Stimulated activated CD8-positive, alpha-beta memory T cell treated with anti-CD3 and anti-CD28 coated beads, Interleukin-15, amount 100 ng/mL, for 48 hours (primary cell): ENCODE measurements around the gene PLA2G6.
"Not testable (repeated sequence)": the region's sequence is repeated elsewhere in the genome, so short reads cannot be mapped to it uniquely, and the experiment has no call there.

ENCODE experiments used
- DNase-seq, 2 donors: peaks; one replicate each; pipeline ENCODE4 v3.0.0-alpha.2; 2020; ENCODE audit warnings: low read depth in 2 of 2

Gene PLA2G6

DNA sequence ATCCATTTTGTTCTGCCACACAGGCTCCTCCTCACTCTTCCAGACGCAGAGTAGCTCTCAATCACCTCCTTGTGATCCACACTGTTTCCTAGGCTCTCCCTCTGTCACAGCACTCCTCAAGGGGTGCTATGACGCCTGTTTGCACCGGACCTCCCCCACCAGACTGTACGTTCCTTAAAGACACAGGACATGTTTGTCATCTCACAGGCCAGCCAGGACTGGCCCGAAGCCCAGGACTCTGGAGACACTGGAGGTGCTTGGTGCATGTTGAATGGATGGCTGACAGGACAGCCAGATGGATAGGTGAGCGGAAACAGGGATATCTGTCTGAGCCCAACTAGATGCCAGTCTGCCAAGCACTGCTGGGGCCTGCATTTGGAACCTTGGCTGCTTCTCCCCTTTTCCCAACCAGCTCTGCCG is 13.6 kb downstream of the PLA2G6 start:
- no peak for DNase-seq

DNA sequence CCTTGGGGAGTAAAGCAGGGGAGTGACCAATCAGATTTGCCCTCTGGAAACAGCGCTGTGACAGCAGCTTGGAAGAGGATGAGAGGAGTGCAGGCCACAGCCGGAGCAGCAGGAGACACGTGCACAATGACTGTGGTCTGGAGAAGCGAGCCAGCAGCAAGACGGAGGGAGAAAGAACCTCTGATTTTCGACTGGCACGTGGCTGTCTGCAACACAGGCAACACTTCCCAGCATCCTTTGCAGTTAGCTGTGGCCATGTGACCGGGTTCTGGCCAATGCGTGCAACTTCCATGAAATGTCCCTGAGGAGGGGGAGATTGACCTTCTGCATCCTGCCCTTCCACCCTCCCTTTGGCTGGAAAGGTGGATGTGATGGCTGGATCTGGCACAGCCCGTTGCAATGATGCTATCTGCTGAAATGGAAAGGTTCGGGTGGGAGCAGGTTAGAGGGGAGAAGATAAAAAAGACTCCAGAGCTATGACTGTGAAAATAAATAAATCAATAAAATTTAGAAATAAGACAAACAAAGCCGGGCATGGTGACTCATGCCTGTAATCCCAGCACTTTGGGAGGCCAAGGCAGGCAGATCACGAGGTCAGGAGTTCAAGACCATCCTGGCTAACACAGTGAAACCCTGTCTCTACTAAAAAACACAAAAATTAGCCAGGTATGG is 15.6 kb downstream of the PLA2G6 start:
- no peak for DNase-seq

DNA sequence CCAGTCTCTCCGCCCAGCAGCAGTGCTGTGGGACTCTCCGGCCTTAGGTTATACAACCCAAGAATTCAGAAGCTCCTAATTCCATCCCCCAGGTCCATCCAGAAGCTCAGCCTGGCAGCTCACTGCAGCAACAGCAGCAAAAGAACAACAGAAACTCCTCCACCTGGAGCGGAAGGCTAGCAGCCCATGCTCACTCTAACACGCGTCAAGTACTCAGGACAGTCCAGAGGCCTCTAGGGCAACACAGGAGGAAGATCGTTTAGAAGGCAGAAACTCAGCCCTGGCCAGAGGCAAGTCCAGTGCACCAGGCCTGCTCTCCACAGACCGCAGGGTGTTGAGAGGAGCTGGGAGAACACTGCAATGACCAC is 17.1 kb downstream of the PLA2G6 start:
- no peak for DNase-seq

DNA sequence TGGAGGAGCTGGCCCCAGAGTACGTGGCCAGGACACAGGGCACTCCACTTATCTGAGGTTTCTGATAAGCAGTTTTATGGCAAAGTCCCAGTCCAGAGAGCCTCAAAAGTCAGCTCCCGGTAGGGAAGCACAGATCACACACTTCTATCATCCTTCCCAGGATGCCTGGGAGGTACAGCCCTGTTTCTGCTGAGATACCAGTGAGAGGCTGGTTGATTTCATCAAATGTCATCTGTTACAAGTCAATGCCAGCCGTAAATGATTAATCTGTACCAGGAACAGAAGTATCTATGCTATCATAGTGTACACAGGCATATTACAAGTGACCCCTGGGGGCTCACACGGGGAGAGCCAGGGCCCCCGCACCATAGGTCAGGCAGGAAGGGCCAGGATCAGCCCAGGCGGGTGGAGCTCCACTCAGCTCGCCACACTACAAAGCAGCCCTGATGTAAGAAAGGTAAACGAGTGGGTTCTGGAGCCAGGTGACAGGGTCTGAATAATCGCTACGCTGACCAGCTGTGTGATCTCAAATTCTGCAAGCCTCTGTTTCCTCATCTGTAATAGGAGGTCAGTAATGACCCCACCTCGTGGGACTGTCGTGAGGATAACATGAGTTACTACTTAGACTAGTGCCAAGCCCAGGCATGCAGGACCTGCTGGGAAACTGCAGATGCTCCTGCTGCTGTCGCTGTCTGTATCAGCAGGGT is 17.6 kb downstream of the PLA2G6 start:
- DNase-seq: no peak

DNA sequence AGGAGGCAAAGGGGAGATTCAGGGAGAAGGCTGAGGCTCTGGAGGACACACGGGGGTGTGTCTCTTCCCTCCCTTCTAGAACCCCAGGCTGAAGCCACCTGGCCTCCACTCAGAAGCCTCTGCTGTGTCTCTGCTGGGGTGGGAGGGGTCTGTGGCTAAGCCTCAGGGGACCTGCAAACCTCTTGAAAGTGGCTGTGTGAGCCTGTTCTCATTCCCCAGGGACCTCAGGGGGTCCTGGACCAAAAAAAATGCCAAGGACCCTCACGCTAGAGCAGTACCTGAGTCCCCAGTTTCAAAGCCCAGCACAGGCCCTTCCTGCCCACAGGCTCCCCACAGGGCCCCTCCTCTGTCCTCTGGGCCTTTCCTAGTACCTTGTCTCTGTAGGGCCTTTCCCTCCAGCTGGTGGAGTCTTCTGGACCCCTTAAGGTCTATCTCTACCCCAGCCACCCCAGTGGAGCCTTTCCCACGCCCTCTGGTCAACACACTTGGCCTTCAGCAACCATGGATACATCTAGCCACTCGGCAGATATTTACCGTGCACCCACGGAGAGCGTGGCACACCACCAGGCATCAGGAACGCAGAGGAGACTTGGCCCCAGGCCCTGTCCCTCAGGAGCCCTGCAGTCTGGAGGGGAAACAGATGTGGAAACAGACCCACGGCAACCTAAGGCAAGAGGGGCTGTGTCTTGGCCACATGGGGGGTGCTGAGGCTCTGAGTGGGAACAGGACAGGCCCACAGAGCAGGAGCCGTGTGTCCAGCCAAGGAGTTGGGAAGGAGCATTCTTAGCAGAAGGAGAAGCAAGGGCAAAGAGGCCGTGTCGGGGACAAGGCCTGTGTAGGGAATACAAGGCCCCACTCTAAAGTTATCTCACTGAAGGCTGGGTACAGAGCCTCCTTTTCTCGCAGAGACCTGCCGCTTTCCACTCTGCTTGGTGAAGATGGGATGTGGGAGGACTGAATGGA is 18.5 kb downstream of the PLA2G6 start:
- DNase-seq: no peak

DNA sequence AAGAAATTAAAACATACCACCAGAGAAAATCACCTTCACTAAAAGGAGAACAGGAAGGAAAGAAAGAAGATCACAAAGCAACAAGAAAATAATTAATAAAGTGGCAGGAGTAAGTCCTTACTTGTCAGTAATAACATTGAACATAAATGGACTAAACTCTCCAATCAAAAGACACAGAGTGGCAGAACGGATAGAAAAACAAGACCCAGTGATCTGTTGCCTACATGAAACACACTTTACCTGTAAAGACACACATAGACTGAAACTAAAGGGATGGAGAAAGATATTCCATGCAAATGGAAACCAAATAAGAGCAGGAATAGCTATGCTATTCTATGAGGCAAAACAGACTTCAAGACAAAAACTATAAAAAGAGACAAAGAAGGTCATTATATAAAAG is 25.9 kb downstream of the PLA2G6 start:
- DNase-seq: no peak

DNA sequence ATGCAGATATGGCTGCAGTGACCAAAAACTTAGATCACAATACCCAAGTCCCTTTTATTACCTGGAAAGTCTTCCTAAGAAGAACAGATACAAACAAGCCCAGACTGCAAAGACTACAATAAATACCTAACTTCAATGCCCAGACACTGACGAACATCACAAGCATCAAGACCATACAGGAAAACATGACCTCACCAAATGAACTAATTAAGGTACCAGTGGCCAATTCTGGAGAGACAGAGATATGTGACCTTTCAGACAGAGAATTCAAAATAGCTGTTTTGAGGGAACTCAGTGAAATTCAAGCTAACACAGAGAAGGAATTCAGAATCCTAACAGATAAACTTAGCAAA is 27.1 kb downstream of the PLA2G6 start:
- DNase-seq: not testable (repeated sequence)

DNA sequence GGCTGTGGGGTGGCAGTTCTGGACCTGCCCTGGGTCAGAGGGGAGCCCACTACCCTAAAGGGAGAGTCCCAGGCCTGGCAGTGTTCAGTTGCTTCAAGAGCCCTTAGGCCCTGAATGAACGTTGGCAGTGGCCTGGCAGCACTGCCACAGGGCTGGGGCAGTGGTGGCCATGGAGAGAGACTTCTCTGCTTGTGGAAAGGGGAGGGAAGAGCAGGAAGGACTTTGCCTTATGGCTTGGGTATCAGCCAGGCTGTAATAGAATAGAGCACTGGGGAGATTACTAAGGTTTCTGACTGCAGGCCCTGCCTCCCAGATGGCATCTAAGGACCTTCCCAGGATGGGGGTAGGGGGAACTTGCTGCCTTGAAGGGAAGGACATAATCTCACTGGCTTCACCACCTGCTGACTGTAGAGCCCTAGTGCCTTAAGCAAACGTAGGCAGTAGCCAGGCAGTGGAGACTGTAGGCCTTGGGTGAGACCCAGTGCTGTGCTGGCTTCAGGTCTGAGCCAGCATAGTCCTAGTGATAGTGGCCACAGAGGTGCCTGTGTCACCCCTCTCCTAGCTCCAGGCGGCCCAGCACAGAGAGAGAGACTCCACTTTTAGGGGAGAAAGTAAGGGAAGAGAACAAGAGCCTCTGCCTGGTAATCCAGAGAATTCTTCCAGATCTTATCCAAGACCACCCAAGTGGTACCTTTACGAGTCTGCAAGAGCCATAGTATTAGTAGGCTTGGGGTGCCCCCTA is 27.6 kb downstream of the PLA2G6 start:
- DNase-seq: no peak

- DNase-seq: no peak
Measured at GRCh38 chr22:38151126-38151500, 30.5 kb downstream of the PLA2G6 start.

DNA sequence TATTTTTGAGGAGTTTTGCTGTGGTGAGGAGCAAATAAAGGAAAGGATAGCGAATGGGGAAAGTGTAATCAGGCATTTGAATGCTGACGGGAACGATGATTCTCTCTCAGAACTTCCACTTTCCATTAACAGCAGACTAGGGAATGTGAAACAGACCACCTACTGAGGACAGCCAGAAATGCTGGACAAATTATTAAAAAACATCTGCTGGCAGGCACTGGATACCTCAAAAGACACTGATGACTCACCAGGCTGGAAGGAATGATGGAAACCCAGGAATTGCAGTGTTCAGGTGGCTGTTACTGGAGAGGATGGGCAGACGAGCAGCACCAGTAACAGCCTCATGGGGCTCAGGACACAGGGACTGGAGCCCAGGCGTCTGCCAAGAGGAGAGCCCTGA is 33.4 kb downstream of the PLA2G6 start:
- DNase-seq: no peak

GRCh38 chr22:38146166-38146565 is 35.5 kb downstream of the PLA2G6 start:
- not testable (repeated sequence) for DNase-seq

DNA sequence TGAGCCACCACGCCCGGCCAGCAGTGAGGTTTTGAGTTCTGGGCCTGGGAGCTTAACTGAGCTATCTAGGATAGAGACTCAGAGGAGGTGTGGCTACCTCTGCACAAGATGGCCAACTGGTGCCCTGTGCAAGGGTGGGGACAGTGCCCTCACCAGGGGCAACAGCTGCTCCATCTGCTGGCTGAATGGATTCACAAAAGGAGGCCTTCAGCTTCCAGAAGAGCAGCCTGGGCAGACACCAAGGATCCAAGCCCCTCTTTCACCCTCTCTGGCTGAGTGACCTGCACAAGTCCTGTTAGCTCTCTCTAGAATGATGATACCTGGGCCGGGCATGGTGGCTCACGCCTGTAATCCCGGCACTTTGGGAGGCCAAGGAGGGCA is 37.6 kb downstream of the PLA2G6 start:
- DNase-seq: no peak

DNA sequence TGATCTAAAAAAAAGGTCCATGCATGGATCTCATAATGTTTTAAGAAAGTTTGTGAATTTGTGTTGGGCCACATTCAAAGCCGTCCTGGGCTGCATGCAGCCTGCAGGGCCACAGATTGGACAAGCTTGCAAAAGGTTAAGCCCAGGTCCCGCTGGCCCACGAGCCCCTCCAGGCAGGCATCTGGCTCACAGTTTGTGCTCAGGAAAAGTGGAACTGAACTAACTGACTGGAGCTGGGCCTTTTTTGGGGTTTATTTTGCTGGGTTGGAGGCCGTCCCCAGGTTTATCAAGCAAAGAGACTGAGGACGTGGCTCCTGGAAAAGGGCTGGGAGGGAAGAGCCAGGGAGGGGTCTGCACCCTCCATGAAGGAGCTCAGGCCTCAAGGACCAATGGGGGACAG is 39.0 kb downstream of the PLA2G6 start:
- DNase-seq: no peak

DNA sequence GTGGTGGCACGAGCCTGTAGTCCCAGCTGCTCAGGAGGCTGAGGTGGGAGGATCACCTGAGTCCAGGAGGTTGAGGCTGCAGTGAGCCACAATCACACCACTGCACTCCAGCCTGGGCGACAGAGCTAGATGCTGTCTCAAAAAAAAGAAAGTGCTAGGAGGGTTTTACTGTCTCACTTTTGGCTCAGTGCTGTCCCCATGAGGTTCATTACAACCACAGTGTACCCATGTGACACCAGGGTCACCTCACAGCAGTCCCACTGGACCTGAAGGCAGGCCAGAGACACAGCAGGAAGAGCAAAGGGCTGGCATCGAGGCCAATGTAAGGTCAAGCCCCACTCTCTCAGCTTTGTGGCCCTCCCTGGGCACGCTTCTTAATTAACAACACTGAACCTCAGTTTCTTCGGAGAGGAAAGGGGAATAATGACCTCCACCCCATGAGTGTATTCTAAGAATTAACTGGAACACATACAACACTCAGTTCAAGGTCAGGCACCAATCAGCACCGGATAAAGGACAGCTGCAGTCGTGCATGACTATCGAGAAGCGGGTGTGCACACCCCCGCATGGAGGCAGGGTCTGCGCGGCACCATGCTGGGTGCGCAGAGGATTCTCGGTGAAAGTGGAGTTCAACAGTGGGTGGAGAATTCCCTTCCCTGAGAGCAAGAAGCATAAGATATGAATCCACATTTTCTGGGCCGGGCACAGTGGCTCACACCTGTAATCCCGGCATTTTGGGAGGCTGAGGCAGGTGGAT is 40.2 kb downstream of the PLA2G6 start:
- DNase-seq: no peak

- no peak for DNase-seq
Measured at GRCh38 chr22:38139901-38140300, 41.7 kb downstream of the PLA2G6 start.

GRCh38 chr22:38138961-38139360 is 42.7 kb downstream of the PLA2G6 start:
- no peak for DNase-seq

- DNase-seq: no peak
Measured at GRCh38 chr22:38137876-38138687, 43.5 kb downstream of the PLA2G6 start.

- DNase-seq: no peak
Measured at GRCh38 chr22:38136607-38137006, 45.0 kb downstream of the PLA2G6 start.

GRCh38 chr22:38135133-38135706 is 46.4 kb downstream of the PLA2G6 start:
- DNase-seq: no peak

GRCh38 chr22:38133331-38133730 is 48.3 kb downstream of the PLA2G6 start:
- DNase-seq: no peak
